Mucosa of descending colon (tissue), 3 donors: ENCODE data around the gene PARP8. TPM values are rescaled to one million over a fixed set of nuclear protein-coding genes. Genes with fewer than 3 reads are reported as not detected.

Experiments
- ATAC-seq: fragments of 200-7000 bp; cut with Tn5 transposase; one replicate; pipeline ENCODE4 v1.9.1; 2020; ENCODE audit warnings: mild to moderate bottlenecking, moderate library complexity
- DNase-seq, 3 donors: peaks; one replicate each; pipeline ENCODE4 v3.0.0-alpha.2; 2020
- H3K36me3 ChIP-seq: fragments of 200-600 bp; one replicate; pipeline ENCODE4 v1.8.0; 2021; ENCODE audit warnings: low read depth, mild to moderate bottlenecking
- H3K4me1 ChIP-seq: fragments of 200-600 bp; one replicate; pipeline ENCODE4 v1.8.0; 2021; ENCODE audit warnings: low read depth, mild to moderate bottlenecking
- H3K4me3 ChIP-seq: fragments of 200-600 bp; one replicate; pipeline ENCODE4 v1.8.0; 2021; ENCODE audit warnings: mild to moderate bottlenecking
- H3K9me3 ChIP-seq: fragments of 200-600 bp; one replicate; pipeline ENCODE4 v1.8.0; 2021; ENCODE audit warnings: mild to moderate bottlenecking
- intact Hi-C, 2 donors: fragments of 100-400 bp; cut with DNase I in 1 of 2; cut with micrococcal nuclease in 1 of 2; formaldehyde crosslinking; loops; one replicate each; pipeline versions ENCODE4 v1.11.0 to v1.11.1; 2022; cut with DNase I, micrococcal nuclease
- total RNA-seq, 3 donors: library from RNA; stranded (reverse); fragmentation: NEBNext Ultra II Directional in 2 of 3; extraction: Animal tissue kit (Norgen Biotek cat#: 25700) in 2 of 3; gene quantifications; one replicate each; pipeline versions ENCODE4 v1.2.1 to v1.2.4, GENCODE V29; 2021 to 2023
- TF ChIP-seq, protein P1 (sequence below): fragments of 200-600 bp; IDR thresholded peaks from one replicate; pipeline ENCODE4 v1.8.0; 2022; ENCODE audit warnings: antibody characterized with exemption, mild to moderate bottlenecking
- donor health status: DM: no; HTN: no; CAD: no; lungs with moderate emphysema.
- donor health status: DM: no; HTN: no; CAD: no.
- donor health status: DM: no; HTN: yes; CAD: no.

Gene PARP8
- total RNA-seq, 3 donors from 2014 or later: 7.4 to 29.3 (median 20.1) TPM

- no peak overlapping the region for H3K4me3 ChIP-seq
- H3K4me1 ChIP-seq: no peaks in the 10 kb centered on the region
- no peaks in the 10 kb centered on the region for H3K36me3 ChIP-seq
- DNase-seq (no peak), ATAC-seq (no peak)
- intact Hi-C loops: no loop called here
- no peaks in the 10 kb centered on the region for H3K9me3 ChIP-seq
- TF ChIP-seq, protein P1, sequence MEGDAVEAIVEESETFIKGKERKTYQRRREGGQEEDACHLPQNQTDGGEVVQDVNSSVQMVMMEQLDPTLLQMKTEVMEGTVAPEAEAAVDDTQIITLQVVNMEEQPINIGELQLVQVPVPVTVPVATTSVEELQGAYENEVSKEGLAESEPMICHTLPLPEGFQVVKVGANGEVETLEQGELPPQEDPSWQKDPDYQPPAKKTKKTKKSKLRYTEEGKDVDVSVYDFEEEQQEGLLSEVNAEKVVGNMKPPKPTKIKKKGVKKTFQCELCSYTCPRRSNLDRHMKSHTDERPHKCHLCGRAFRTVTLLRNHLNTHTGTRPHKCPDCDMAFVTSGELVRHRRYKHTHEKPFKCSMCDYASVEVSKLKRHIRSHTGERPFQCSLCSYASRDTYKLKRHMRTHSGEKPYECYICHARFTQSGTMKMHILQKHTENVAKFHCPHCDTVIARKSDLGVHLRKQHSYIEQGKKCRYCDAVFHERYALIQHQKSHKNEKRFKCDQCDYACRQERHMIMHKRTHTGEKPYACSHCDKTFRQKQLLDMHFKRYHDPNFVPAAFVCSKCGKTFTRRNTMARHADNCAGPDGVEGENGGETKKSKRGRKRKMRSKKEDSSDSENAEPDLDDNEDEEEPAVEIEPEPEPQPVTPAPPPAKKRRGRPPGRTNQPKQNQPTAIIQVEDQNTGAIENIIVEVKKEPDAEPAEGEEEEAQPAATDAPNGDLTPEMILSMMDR: no peak
These were observed 221.6 kb downstream of the PARP8 start for GRCh38 chr5:50887889-50888633.

- TF ChIP-seq, protein P1: no peak
- Histone ChIP-seq H3K36me3 (no peaks in the 10 kb centered on the region), H3K4me1 (no peaks in the 10 kb centered on the region), H3K9me3 (no peaks in the 10 kb centered on the region), H3K4me3 (no peak overlapping the region)
- DNase-seq (no peak), ATAC-seq (no peak)
- intact Hi-C loops: no loop called here
These were observed 222.3 kb downstream of the PARP8 start for GRCh38 chr5:50888751-50889150.

DNA sequence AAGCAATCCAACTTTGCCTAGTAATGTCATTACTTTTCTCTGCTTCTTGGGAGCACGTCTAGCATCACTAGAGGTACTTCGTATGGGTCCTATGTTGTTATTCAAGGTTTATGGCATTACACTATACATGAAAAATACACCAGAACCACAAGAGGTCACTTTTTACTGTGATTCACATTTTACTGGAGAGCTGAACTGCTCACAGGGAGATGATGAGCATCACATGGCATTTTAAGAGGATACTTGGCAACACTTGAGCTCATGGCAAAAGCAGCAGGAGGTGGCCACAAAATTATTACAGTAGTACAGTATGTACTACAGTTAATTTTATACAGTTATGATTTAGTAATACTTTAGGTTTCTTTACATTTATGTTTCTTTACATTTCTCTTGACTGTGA, 223.4 kb downstream of the PARP8 start:
- H3K36me3 ChIP-seq: no peaks in the 10 kb centered on the region
- H3K9me3 ChIP-seq: no peaks in the 10 kb centered on the region
- TF ChIP-seq, protein P1: no peak
- ATAC-seq: no peak
- no peaks in the 10 kb centered on the region for H3K4me1 ChIP-seq
- no peak for DNase-seq
- H3K4me3 ChIP-seq: no peak overlapping the region
- intact Hi-C loops: no loop called here

Other genes with a start within 250 kb of the PARP8 start
- 10 to 100 TPM in 2 of 3 donors, 1 to 10 TPM in 1; 4.2 to 13.7 (median 11.1) TPM for gene EMB, start 225.3 kb upstream of the PARP8 start, total RNA-seq